Activated naive CD4-positive, alpha-beta T cell treated with anti-CD3 and anti-CD28 coated beads for 36 hours (primary cell): ENCODE results near the gene BNIP2. TPM values are rescaled to one million over a fixed set of nuclear protein-coding genes. Genes with fewer than 3 reads are reported as not detected.

Source experiments
- CTCF ChIA-PET: fragments of 350-600 bp; sonication (Branson Sonifier 250); formaldehyde crosslinking; loops from one replicate; lab custom pipeline; 2021; ENCODE audit warnings: antibody characterized with exemption; lab: Charles Lee
- DNase-seq: peaks from one replicate; pipeline ENCODE4 v3.0.0-alpha.2; 2020
- H3K27ac Mint-ChIP-seq: one replicate; pipeline ENCODE4 v1.8.0; 2021; ENCODE audit warnings: mild to moderate bottlenecking, mixed read lengths
- H3K27me3 Mint-ChIP-seq: one replicate; pipeline ENCODE4 v1.8.0; 2021; ENCODE audit warnings: low read depth, mixed read lengths
- H3K36me3 Mint-ChIP-seq: one replicate; pipeline ENCODE4 v1.8.0; 2021; ENCODE audit warnings: low read depth, mixed read lengths
- H3K4me1 Mint-ChIP-seq: one replicate; pipeline ENCODE4 v1.8.0; 2021; ENCODE audit warnings: low read depth, mixed read lengths
- H3K4me3 Mint-ChIP-seq: one replicate; pipeline ENCODE4 v1.8.0; 2021; ENCODE audit warnings: mild to moderate bottlenecking, moderate library complexity, mixed read lengths
- H3K9me3 Mint-ChIP-seq: one replicate; pipeline ENCODE4 v1.8.0; 2021; ENCODE audit warnings: mixed read lengths
- intact Hi-C: fragments of 100-400 bp; cut with micrococcal nuclease; formaldehyde crosslinking; loops from one replicate; pipeline ENCODE4 v1.15.1; 2023
- total RNA-seq, 2 experiments: library from RNA; stranded (reverse); gene quantifications; one replicate each; pipeline ENCODE4 v1.2.3, GENCODE V29; 2021

The BNIP2 gene
- total RNA-seq, 2 experiments from 2014 or later: 44.2 to 44.7 TPM

DNA sequence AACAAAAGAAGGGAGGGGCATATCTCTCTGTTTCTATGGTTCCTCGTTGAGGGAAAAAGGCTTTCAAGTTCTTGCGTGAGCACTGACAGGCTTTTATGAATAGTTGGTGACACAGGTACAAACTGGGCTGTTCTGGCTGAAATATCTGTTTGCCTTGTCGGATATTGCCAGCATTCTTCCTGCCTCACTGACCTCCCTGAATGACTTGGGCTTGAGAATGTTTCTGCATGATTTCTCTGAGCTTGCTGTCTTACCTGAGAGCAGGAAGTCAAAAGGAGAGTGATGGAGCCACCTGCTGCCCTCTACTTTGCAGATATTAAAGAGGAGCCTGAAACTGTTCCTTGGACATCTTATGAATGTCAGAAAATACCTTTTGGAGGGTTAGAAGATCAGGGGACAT is 72.7 kb downstream of the BNIP2 start:
- intact Hi-C loops: no loop called here

DNA sequence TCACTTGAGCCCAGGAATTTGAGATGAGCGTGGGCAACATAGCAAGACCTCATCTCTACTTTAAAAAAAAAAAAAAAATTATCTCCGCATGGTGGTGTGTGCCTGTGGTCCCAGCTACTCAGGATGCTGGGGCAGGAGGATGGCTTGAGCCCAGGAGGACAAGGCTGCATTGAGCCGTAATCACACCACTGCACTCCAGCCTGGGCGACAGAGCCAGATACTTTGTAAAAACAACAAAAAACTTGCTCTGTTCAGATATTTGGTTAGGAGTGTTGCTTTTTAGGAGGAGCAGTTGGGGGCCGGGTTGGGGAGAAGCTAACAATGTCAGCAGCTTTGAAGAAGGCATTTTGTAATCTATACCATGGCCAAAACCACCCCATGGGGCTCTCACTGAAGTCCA is 73.5 kb downstream of the BNIP2 start:
- Mint-ChIP-seq H3K4me1 (peaks cover 4% of the 10 kb centered on the region), H3K27ac (no peak overlapping the region), H3K9me3 (no peaks in the 10 kb centered on the region), H3K27me3 (peaks cover 15% of the 10 kb centered on the region), H3K36me3 (no peaks in the 10 kb centered on the region), H3K4me3 (no peak overlapping the region)
- no peak for DNase-seq
- CTCF ChIA-PET: interaction anchor here (0.7 to 1.4 kb wide), 4 partner anchors 9 to 87 kb away, joined by 3 to 7 read pairs (median 3); no protein-coding TSS in a partner anchor
- intact Hi-C loops: no loop called here

More for the DNA sequence above, 72.7 kb downstream of the BNIP2 start:
- H3K27ac Mint-ChIP-seq: no peak overlapping the region
- no peak for DNase-seq
- no peaks in the 10 kb centered on the region for H3K9me3 Mint-ChIP-seq
- no peak overlapping the region for H3K4me3 Mint-ChIP-seq
- peaks cover 4% of the 10 kb centered on the region for H3K4me1 Mint-ChIP-seq
- peaks cover 15% of the 10 kb centered on the region for H3K27me3 Mint-ChIP-seq
- H3K36me3 Mint-ChIP-seq: no peaks in the 10 kb centered on the region
- CTCF ChIA-PET: interaction anchor here (0.6 to 1.1 kb wide), 5 partner anchors 10 to 238 kb away, joined by 3 to 4 read pairs (median 3); no protein-coding TSS in a partner anchor

GRCh38 chr15:59614153-59614552 is 75.0 kb downstream of the BNIP2 start:
- Mint-ChIP-seq H3K4me1 (peaks cover 4% of the 10 kb centered on the region), H3K27ac (no peak overlapping the region), H3K27me3 (peaks cover 15% of the 10 kb centered on the region), H3K4me3 (no peak overlapping the region), H3K36me3 (no peaks in the 10 kb centered on the region), H3K9me3 (no peaks in the 10 kb centered on the region)
- intact Hi-C loops: no loop called here
- no peak for DNase-seq
- CTCF ChIA-PET: no interaction called here

GRCh38 chr15:59611276-59612260 is 77.6 kb downstream of the BNIP2 start, which contains the start of gene GCNT3:
GCNT3 (plus strand) TSS chr15:59611783; CDS start chr15:59618239, 6,456 bp downstream.
- Mint-ChIP-seq H3K36me3 (no peaks in the 10 kb centered on the region), H3K27me3 (peaks cover 7% of the 10 kb centered on the region), H3K27ac (no peak within 1 kb of the TSS), H3K4me3 (no peak within 1 kb of the TSS), H3K9me3 (no peaks in the 10 kb centered on the region), H3K4me1 (peaks cover 4% of the 10 kb centered on the region)
- DNase-seq: no peak
- intact Hi-C loops: no loop called here
- CTCF ChIA-PET: interaction anchor here (0.6 to 2.0 kb wide), 4 partner anchors 12 to 1658 kb away, joined by 3 to 10 read pairs (median 4); no protein-coding TSS in a partner anchor

DNA sequence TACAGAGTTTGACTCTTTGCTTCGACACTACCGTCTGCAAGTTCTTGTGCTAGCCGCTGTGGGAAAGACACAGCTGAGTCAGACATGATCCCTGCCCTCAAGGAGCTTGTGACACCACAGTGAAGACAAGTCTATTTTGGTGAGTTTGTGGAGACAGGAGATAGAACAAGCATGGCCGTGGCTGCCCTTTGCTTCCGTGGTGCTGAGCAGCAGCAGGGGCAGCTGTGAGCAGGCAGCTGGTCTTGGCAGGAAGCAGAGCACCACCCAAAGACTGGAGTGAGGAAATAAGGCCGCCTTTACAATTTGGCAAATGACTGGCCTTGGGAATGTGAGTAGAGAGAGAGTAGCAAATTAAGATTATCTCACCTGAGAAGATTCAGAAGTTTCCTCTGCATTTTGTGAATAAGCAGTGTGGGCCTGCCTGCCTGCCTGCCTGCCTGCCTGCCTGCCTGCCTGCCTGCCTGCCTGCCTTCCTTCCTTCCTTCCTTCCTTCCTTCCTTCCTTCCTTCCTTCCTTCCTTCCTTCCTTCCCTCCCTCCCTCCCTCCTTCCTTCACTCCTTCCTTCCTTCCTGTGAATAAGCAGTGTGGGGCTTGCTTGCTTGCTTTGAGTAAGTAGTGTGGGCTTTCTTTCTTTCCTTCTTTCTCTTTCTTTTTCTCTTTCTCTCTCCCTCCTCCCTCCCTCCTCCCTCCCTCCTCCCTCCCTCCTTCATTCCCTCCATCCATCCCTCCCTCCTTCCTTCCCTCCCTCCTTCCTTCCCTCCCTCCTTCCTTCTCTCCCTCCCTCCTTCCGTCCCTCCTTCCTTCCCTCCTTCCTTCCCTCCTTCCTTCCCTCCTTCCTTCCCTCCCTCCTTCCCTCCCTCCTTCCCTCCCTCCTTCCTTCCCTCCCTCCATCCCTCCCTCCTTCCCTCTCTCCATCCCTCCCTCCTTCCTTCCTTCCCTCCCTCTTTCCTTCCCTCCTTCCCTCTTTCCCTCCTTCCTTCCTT is 79.1 kb downstream of the BNIP2 start:
- no peak for DNase-seq
- peaks cover 7% of the 10 kb centered on the region for H3K27me3 Mint-ChIP-seq
- peaks cover 3% of the 10 kb centered on the region for H3K4me1 Mint-ChIP-seq
- H3K9me3 Mint-ChIP-seq: no peaks in the 10 kb centered on the region
- no peak overlapping the region for H3K27ac Mint-ChIP-seq
- intact Hi-C loops: no loop called here
- no peaks in the 10 kb centered on the region for H3K36me3 Mint-ChIP-seq
- H3K4me3 Mint-ChIP-seq: no peak overlapping the region
- CTCF ChIA-PET: no interaction called here

Other genes with a start within 250 kb of the BNIP2 start
- not detected for gene GCNT3, start 77.5 kb downstream of the BNIP2 start, total RNA-seq
- gene GTF2A2, start 31.8 kb downstream of the BNIP2 start, total RNA-seq: 100 to 1,000 TPM; 146 to 155 TPM